ENCODE data around the gene CDH4.

DNA sequence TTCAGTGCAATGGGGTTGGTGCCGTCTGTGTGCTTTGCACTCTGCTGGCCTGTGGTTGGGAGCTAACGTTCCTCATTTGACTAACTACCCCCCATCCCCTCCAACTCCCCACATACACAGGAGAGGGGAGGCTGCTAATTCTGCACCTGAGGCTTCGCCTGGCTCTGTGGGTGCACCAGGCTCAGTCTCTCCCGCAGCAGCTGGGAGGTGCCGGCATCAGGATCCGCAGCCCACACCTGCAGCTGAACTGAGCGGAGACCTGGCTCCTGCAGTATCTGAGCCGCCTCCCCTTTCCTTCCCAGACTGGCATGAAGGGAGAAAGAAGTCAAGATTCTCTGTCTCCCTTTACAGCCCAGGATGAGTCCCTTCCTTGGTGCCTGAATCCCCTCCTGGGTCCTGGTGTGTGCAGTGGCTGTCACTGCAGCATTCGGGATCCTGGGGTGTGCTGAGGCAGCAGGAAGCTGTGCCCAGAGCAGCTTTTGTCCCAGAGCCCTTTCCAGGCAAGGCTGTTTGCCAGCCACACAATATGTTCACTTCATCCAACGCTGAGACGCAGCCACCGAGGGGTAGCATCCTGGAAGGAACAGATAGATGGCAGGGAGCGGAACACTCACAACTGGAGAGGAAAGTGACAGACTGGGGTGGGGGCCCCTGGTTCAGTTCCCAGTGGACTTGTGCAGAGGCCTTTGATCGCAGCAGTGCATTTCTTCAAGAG lies 70.2 kb downstream of the CDH4 start:
- TF ChIP-seq CTCF (conservative IDR thresholded peaks at IDR 0.05): no peak
- no peak for TF ChIP-seq ZFX (IDR thresholded peaks at IDR 0.05)

All from C4-2B (cell line).